NCI-H2196 (cell line): Measurements from ENCODE around the gene SLX4IP.

Experiments
- DNase-seq: peaks from one replicate; lab custom pipeline; 2025; ENCODE audit not compliant: unreplicated experiment; lab: John Stamatoyannopoulos, UW

SLX4IP gene

DNA sequence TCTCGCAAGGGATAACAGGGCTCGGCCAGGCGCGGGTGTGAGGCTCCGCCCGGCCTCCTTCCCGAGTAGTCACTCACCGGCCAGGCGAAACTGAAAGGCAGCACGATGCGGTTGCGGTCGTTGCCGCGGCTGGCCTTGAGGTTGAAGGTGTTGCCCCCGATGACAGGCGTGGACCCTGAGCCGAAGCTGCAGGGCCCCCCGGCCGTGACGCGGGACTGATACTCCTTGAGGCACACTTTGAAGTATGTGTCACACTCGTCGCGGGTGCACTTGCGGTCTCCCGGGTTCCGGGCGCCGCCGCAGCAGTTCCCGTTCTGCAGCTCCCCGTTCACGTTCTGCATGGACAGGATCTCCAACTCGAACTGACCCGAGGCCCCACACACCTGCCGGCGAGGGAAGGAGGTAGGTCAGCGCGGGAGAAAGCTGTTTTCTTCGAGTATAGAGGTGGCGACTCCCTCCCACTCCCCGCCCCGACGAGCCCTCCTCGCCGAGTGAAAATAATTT, 237.6 kb downstream of the SLX4IP start:
- DNase-seq: peak; percentile 27

DNA sequence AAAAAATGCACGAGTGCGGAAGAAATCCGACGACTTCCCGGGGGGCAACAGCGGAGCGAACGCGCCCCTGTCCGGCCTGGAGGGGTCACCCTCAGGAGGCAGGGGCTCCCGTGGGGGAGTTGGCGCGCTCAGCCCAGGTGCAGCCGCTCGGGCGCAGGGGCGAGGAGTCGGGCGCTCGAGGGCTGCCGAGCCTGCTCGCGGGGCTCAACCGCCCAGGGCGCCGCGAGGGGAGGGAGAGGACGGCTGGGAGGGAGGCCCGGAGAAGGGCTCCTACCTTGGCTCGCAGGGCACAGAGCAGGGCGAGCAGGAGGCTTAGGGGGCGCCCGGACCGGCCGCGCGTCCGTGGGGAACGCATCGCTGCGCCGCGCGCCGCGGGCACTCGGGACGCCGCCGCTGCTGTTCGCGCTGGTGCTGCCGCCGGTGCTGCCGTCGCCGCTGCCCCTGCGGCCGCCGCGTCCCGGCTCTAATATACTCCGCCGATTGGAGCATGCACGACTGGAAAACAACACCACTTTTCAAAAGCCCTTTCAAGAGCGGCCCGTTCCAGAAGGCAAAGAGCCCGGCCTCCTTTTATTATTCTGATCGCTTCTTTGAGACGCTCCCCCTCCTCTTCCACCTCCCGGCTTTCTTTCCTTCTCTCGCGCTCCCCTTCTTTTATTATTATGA, 238.2 kb downstream of the SLX4IP start:
- peak; percentile 45 for DNase-seq

DNA sequence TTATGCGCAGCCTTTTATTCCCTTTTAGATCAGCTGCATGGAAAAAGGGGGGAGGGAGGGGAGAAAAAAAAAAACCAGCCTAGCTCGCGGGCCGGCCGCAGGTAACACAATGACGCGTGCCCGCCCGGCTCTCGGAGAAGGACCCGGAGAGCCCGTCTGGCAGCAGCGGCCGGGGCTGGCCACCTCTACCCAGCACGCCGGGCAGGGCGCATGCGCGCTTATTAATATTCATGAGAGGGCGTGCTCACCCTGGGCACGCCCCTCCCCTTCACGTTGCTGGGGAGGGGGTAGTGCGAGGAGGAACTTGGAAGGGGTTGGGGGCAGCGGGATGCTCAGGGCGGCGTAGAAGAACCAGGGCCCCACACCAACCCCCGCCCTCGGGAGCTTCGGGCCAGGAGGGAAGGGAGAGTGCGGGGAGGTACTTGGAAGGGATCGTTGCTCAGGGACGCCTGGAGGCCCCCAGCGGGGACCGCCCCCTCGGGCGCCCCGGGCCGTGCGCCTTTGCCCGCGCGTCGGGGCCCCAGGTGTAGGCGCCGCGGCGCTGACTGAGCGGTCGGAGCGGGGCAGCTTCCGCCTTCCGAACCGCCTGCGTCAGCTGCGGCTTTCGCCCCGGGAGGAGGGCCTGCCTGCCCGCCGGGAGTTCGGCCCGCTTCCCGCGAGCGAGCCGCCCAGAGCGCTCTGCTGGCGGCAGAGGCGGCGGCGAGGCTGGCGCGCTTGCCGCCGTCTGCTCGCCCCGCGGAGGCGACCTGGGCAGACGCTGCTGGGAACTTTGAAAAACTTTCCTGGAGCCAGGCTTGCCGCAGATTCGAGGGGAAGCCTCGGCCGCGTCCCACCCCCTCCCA, 239.0 kb downstream of the SLX4IP start, which contains the start of gene JAG1:
Gene JAG1 (minus strand): TSS at position 158 of the 842 bp plus-strand sequence. CDS start 469 bp downstream, outside the sequence.
- DNase-seq: peak; percentile 91

DNA sequence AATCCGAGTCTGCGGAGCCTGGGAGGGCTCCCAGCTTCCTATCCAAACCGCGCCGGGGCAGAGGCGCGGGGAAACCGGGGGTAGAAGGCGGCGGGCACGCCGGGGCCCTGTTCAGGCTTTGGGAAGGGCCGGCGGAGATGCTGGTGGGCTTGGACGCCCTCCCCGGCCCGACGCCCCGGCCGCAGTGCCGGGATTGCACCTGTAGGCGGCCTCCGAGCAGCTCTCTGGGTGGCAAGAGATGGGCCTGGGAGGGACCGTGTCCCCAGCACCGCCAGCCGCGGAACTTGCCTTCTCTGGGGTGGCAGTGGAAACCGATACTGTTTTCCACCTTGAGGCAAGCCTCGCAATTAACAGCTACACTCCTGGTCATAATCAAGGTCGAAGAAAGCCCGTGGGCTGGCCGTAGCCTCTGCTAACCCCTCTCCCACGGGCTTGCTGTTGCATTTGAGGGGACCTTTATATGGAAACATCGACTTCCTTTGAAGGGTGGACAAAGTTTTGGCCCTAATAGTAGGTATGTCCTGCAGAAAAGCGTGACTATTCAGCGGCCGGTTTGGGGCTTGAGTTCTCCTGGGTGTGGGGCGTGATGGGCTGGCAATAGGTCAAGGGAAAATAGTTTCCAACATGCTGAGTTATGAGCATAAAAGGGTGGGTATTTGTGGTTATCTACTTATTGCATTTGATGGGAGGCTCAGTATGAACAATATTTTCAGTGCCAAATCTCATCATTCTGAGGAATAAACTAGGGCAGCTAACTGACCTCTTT, 239.8 kb downstream of the SLX4IP start:
- DNase-seq: peak; percentile 72

DNA sequence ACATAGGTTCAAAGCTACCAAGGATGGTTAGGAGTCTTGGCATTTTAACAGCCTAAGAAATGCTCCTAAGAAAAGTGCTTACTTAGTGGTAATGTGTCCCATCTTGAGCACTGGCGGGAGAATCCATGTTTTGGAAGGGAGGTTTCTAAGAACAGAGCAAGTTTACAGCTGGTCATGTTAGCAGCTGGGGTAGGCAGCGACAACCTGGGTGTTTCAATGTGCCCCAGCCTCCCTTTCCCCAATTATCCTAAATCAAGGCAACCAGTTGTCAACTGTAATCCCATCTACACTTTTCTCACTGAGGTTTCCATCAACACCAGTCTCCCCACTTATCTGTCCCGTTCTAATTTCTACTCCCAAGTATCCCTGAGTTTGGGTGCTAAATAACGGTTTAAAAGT, 240.3 kb downstream of the SLX4IP start:
- DNase-seq: no peak

DNA sequence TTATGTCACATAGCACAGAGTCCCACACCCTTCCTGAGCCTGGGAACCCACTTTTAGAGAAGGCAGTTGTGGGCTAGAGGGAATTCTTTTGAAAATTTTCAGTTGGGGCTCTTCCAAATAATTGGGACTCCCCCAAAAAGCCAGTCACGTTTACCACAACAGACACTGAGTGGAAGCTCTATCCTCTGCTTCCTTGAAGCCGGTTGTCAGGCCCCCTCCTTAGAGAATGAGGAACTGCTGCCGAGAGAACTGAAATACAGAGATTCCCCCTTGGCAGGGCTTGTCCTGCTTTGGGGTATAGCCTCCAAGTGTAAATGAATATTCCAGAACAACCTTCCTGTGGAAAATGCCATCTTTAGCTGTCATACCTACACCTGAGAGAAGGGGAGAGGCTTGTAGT, 241.4 kb downstream of the SLX4IP start:
- DNase-seq: no peak
